SK-N-DZ (cell line): ENCODE measurements around the gene COLGALT1.
"Not testable (repeated sequence)": the region's sequence is repeated elsewhere in the genome, so short reads cannot be mapped to it uniquely, and the experiment has no call there.

Experiments used
- DNase-seq: peaks from one replicate; pipeline ENCODE4 v3.0.0-alpha.2; 2015; ENCODE audit warnings: low spot score

The COLGALT1 gene

GRCh38 chr19:17560205-17560595, 4.8 kb downstream of the COLGALT1 start:
- no peak for DNase-seq

DNA sequence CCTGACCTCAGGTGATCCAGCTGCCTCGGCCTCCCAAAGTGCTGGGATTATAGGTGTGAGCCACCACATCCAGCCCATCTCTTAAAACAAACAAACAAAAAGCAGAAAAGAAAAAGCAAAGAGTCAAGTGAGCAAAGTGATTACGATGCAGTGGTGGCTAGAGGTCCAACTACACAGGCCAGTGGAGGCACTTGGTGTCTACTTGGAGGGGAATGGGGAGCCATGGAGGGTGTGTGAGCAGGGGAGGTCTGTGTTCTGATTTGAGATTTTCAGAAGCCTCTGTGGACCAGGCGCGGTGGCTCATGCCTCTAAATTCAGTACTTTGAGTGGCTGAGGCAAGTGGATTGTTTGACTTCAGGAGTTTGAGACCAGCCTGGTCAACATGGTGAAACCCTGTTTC, 6.6 kb downstream of the COLGALT1 start:
- DNase-seq = no peak

GRCh38 chr19:17562561-17562960, 7.1 kb downstream of the COLGALT1 start:
- no peak for DNase-seq

GRCh38 chr19:17564781-17565180, 9.3 kb downstream of the COLGALT1 start:
- DNase-seq = no peak

- DNase-seq = no peak
Measured at GRCh38 chr19:17565611-17566010, 10.2 kb downstream of the COLGALT1 start.

DNA sequence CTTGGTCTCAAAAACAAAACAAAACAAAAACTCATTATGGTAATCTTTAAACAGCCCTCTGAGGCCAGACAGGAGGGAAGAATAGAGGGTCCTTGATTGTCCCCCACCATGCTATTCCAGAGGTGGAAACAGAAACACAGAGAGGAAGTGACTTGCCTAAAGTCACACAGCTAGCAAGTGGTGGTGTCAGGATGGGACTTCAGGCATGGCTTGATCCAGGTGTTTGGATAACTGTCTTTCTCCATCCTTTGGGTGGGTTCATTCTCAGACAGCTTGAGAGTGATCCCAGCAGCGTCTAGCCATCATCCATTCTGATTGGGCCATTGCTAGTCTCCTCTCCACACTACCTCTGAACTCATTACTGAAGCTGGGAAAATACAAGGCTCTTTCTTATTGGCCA, 12.5 kb downstream of the COLGALT1 start:
- no peak for DNase-seq

GRCh38 chr19:17570291-17570690, 14.8 kb downstream of the COLGALT1 start:
- not testable (repeated sequence) for DNase-seq

DNA sequence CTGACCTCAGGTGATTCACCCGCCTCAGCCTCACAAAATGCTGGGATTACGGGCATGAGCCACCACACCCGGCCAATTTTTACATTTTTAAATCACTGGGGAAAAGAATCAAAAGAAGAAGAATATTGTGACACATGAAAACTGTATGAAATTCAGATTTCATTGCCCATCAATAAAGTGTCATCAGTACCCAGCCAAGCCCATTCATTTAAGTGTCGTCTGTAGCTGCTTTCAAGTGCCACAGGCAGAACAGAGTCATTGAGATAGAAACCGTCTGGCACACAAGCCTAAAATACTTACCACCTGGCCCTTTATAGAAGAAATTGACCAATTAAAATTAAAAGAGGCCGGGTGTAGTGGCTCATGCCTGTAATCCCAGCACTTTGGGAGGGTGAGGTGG, 15.3 kb downstream of the COLGALT1 start:
- no peak for DNase-seq

GRCh38 chr19:17572638-17573037, 17.2 kb downstream of the COLGALT1 start:
- no peak for DNase-seq

GRCh38 chr19:17575871-17576757, 20.7 kb downstream of the COLGALT1 start:
- DNase-seq = no peak

DNA sequence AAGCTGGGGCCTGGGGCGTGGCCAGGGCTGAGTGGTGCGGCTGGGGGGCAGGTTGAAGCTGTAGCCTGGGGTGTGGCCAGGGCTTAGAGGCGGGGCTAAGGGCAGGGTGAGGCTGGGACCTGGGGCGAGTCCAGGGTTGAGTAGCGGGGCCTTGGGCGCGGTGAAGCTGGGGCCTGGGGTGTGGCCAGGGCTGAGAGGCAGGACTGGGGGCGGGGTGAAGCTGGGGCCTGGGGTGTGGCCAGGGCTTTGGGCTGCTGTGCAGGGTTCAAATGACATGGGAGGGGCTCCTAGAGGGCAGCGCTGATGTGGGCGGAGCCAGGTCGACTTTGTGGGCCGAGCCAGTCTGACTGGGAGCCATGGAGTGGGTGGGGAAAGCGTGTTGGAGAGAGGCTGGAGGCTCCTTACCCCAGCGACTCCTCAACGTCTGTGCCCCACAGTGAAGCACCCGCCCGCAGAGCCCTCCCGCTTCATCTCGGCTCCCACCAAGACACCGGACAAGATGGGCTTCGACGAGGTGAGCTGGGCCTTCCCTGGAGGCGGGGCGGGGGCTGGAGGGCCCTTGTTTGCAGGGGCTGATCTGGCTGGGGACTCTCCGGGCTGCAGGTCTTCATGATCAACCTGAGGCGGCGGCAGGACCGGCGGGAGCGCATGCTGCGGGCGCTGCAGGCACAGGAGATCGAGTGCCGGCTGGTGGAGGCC, 21.5 kb downstream of the COLGALT1 start:
- peak; percentile 24 for DNase-seq

GRCh38 chr19:17577457-17578097, 22.1 kb downstream of the COLGALT1 start:
- no peak for DNase-seq

DNA sequence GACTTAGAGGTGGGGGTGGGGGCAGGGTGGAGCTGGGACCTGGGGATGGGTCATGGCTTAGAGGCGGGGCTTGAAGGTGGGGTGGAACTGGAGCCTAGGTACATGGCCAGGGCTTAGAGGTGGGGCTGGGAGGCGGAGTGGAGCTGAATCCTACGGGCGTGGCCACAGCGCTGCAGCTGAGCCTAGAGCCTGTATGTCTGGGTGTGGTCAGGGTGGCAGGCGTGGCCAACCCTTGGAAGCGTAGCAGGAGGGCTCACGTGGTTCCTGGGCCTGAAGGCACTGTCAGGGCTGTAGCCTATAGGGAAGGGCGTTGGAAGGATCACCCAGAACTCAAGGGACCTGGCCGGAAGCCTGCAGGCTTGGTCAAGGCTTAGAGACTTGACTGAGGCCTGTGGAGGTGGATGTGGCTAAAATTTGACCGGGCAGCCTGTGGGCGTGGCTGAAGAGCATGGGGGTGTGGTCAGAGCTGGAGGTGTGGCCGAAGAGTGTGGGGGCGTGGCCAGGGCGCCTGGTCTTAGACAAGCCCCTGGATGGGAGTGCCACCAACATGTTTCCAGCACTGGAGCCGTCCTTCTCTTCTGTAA, 24.3 kb downstream of the COLGALT1 start:
- peak; percentile 43 for DNase-seq

DNA sequence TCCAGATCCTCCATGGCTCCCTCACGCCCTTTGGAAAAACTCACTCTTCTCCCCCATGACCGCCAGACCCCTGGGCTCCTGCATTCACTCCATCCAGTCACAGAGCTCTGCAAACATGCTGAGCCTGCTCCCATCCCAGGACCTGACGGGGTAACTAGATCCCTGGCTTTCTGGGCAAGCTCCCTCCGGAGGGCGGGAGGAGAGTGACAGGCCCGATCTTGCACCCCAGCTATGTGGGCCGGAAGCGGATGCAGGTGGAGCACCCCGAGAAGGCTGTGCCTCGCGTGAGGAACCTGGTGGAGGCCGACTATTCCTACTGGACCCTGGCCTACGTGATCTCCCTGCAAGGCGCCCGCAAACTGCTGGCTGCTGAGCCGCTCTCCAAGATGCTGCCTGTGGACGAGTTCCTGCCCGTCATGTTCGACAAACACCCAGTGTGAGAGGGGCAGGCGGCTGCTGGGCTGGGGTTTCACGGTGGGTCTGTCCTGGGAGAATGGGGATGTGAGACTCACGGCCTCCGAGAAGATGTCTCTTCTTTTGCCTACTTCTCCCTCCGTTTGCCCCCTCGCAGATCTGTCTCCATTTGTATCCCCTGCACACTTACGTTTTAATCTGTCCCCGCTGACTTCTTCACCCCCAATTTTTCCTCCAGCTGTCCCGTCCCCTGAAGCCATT, 25.2 kb downstream of the COLGALT1 start:
- DNase-seq = no peak

DNA sequence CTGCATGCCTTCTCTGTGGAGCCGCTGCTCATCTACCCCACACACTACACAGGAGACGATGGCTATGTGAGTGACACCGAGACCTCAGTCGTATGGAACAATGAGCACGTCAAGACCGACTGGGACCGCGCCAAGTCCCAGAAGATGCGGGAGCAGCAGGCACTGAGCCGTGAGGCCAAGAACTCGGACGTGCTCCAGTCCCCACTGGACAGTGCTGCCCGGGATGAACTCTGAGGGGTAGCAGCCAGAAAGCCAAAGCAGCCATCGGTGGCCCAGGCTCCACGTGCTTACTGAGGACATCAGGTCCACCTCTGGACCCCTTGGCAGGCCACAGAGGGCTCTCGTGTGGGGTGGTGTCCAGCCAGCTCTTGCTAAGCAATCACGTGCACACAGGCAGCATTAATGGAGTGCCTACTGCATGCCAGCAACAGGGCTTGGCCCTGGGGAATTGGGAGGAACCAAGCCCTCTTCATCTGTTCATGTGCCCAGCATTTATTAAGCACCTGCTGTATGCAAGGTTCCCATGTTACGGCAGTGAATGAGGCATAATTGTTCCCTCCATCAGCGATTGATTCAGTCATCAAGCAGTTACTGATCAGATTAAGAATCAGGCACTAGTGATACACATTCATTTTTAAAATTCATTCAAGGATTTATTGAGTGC, 25.9 kb downstream of the COLGALT1 start:
- no peak for DNase-seq

DNA sequence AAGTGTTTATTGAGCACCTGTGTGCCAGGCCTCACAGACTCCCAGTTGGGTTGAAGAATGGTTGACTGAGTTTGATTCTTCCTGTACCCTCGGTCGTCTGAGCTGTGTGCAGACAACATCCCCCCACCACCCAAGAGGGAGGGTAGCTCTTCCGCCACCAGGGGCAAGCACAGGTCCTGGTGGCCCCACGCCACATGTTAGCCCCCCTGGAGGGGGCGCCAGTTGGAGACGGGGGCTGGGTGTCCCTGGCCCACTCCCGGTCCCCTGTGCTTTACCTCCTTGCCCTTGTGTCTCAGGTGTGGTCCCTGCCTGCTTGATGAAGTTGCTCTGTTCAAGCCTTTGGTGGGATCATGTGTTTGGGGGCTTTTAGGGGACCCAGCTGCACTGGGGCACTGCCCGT, 27.2 kb downstream of the COLGALT1 start:
- DNase-seq = no peak

- no peak for DNase-seq
Measured at GRCh38 chr19:17584132-17584531, 28.7 kb downstream of the COLGALT1 start.

DNA sequence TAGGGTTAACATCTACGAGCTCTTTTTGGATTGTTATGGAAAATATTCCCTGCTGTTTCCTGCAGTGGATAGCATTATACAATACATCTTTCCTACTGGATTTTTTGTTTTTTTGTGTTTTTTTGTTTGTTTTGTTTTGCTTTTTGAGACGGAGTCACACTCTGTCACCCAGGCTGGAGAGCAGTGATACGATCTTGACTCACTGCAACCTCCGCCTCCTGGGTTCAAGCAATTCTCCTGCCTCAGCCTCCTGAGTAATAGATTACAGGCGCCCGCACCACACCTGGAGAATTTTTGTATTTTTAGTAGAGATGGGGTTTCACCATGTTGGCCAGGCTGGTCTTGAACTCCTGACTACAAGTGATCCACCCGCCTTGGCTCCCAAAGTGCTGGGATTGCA, 29.9 kb downstream of the COLGALT1 start:
- not testable (repeated sequence) for DNase-seq

- no peak for DNase-seq
Measured at GRCh38 chr19:17590866-17591265, 35.4 kb downstream of the COLGALT1 start.

DNA sequence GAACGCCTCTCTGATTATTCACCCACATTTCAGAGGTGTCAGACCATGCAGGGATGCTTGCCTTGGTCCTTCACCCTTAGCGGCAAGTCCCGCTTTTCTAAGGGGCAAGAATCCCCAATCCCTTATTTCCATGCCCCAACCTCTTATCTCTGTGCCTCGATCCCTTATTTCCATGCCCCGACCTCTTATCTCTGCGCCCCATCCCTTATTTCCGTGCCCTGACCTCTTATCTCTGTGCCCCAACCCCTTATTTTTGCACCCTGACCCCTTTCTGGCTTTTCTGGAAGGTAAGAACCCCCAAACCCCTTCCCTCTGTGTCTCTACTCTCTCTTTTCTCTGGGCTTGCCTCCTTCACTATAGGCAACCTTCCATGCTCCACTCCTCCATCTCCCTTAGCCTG, 38.8 kb downstream of the COLGALT1 start:
- DNase-seq = not testable (repeated sequence)

DNA sequence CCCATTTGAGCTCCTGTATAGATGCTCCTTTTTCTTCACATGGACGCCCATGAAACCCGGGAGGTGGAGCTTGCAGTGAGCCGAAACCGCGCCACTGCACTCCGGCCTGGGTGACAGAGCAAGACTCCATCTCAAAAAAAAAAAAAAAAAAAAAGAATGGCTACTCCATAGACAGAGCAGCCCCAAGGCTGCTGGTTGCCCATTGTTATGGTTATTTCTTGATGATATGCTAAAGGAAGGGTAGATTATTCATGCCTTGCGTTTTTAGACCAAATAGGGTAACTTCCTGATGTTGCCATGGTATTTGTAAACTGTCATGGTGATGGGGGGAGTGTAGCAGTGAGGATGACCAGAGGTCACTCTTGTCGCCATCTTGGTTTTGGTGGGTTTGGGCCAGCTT, 42.6 kb downstream of the COLGALT1 start:
- not testable (repeated sequence) for DNase-seq
